ENCODE measurements around the gene ING4. TPM values are rescaled to one million over a fixed set of nuclear protein-coding genes. Genes with fewer than 3 reads are reported as not detected.

ING4 gene
- total and polyA plus RNA-seq, 12 donors = 17.7 to 32.5 (median 22.6) TPM

GRCh38 chr12:6638305-6638704 lies 24.6 kb downstream of the ING4 start:
- DNase-seq = no peak
- intact Hi-C loops (cut with DNase I) = no loop called here
- H3K9me3 ChIP-seq = peaks cover 0 to 1% (median 0%) of the 10 kb centered on the region in 11 donors

GRCh38 chr12:6635856-6636531 lies 26.9 kb downstream of the ING4 start, which contains the start of gene LPAR5:
LPAR5 (minus strand) TSS chr12:6635959; CDS start chr12:6621248, 14,711 bp downstream.
- H3K4me1 ChIP-seq = peaks cover 0 to 54% (median 0%) of the 10 kb centered on the region in 9 donors
- peak within 1 kb of the TSS in 3 of 10 donors; percentile 3 to 7 (median 5) for H3K4me3 ChIP-seq
- no peaks in the 10 kb centered on the region for H3K36me3 ChIP-seq
- intact Hi-C loops (cut with DNase I) = no loop called here
- H3K9me3 ChIP-seq = no peaks in the 10 kb centered on the region
- 62 to 63% methylated on average over 18 of the region's 18 CpGs for WGBS, 2 donors
- peaks cover 0 to under 1% (median 0%) of the 10 kb centered on the region in 7 donors for H3K27me3 ChIP-seq
- peak in 7 of 8 donors; percentile 20 to 56 (median 33) for ATAC-seq
- TF ChIP-seq CTCF (IDR thresholded peaks at IDR 0.05) = no peak
- H3K27ac ChIP-seq = peak within 1 kb of the TSS in 3 of 10 donors; percentile 22 to 72 (median 26)
- DNase-seq = peak in 1 of 2 donors; percentile 31

More at GRCh38 chr12:6638305-6638704, 24.6 kb downstream of the ING4 start:
- no peaks in the 10 kb centered on the region for H3K36me3 ChIP-seq
- no peaks in the 10 kb centered on the region for H3K27me3 ChIP-seq
- 79 to 83% methylated on average over 9 of the region's 9 CpGs for whole genome bisulfite sequencing, 2 donors
- H3K4me3 ChIP-seq = no peak overlapping the region
- peak in 2 of 8 donors; percentile 16 to 28 for ATAC-seq
- peak overlapping the region in 1 of 10 donors; percentile 73 for H3K27ac ChIP-seq
- H3K4me1 ChIP-seq = peaks cover 0 to 41% (median 0%) of the 10 kb centered on the region in 9 donors
- TF ChIP-seq CTCF (IDR thresholded peaks at IDR 0.05) = no peak

- peak overlapping the region in 3 of 10 donors; percentile 3 to 7 (median 5) for H3K4me3 ChIP-seq
- DNase-seq (no peak), ATAC-seq (peak in 1 of 8 donors; percentile 13)
- 73 to 79% methylated on average over 5 of the region's 5 CpGs for WGBS, 2 donors
- no peaks in the 10 kb centered on the region for H3K9me3 ChIP-seq
- intact Hi-C loops (cut with DNase I) = no loop called here
- peaks cover 0 to 54% (median 3%) of the 10 kb centered on the region in 9 donors for H3K4me1 ChIP-seq
- H3K27ac ChIP-seq = peak overlapping the region in 3 of 10 donors; percentile 22 to 72 (median 26)
- TF ChIP-seq CTCF (IDR thresholded peaks at IDR 0.05) = no peak
- H3K36me3 ChIP-seq = no peaks in the 10 kb centered on the region
- H3K27me3 ChIP-seq = peaks cover 0 to 4% (median 0%) of the 10 kb centered on the region in 7 donors
These were observed 27.5 kb downstream of the ING4 start for GRCh38 chr12:6635375-6635855.

GRCh38 chr12:6632026-6632983 lies 30.6 kb downstream of the ING4 start:
- peaks cover 0 to 4% (median 0%) of the 10 kb centered on the region in 7 donors for H3K27me3 ChIP-seq
- H3K4me3 ChIP-seq = peak overlapping the region in 1 of 10 donors; percentile 31
- WGBS, 2 donors = 61 to 67% methylated on average over 21 of the region's 21 CpGs
- no peaks in the 10 kb centered on the region for H3K36me3 ChIP-seq
- intact Hi-C loops (cut with DNase I) = no loop called here
- no peaks in the 10 kb centered on the region for H3K9me3 ChIP-seq
- no peak for TF ChIP-seq CTCF (IDR thresholded peaks at IDR 0.05)
- peak overlapping the region in 9 of 10 donors; percentile 3 to 85 (median 52) for H3K27ac ChIP-seq
- ATAC-seq (peak in 7 of 8 donors; percentile 26 to 70 (median 55)), DNase-seq (no peak)
- peaks cover 0 to 39% (median 3%) of the 10 kb centered on the region in 9 donors for H3K4me1 ChIP-seq

All from heart right ventricle (tissue), 16 donors.